CD4-positive, alpha-beta memory T cell (primary cell): ENCODE results near the gene RPSA. TPM values are rescaled to one million over a fixed set of nuclear protein-coding genes. Genes with fewer than 3 reads are reported as not detected.
"Not testable (repeated sequence)": the region's sequence is repeated elsewhere in the genome, so short reads cannot be mapped to it uniquely, and the experiment has no call there.

Source experiments
- CTCF ChIA-PET: fragments of 350-600 bp; sonication (Branson Sonifier 250); formaldehyde crosslinking; loops from one replicate; lab custom pipeline; 2021; ENCODE audit warnings: inconsistent platforms; ENCODE audit not compliant: partially characterized antibody; lab: Charles Lee
- POLR2A ChIA-PET: fragments of 350-600 bp; sonication (Branson Sonifier 250); formaldehyde crosslinking; loops from one replicate; lab custom pipeline; 2021; ENCODE audit not compliant: partially characterized antibody; lab: Charles Lee
- DNase-seq, 5 donors: peaks; one replicate each; pipeline versions ENCODE4 v3.0.0 to v3.0.0-alpha.2; 2020 to 2022; ENCODE audit warnings: mixed read lengths in 1 of 5
- H3K27ac ChIP-seq: one replicate; pipeline ENCODE4 v1.7.0; 2013; ENCODE audit warnings: low read depth, low read length
- H3K27me3 ChIP-seq: 2 replicates; pipeline ENCODE4 v1.7.0; 2013; ENCODE audit warnings: mild to moderate bottlenecking, low read length, moderate library complexity; ENCODE audit not compliant: insufficient read depth
- H3K36me3 ChIP-seq: 2 replicates; pipeline ENCODE4 v1.7.0; 2013; ENCODE audit warnings: mild to moderate bottlenecking, low read length, moderate library complexity; ENCODE audit not compliant: insufficient read depth
- H3K4me1 ChIP-seq: 2 replicates; pipeline ENCODE4 v1.7.0; 2013; ENCODE audit warnings: mild to moderate bottlenecking, low read length, moderate library complexity; ENCODE audit not compliant: insufficient read depth
- H3K4me3 ChIP-seq, 2 donors: one replicate each; pipeline ENCODE4 v1.7.0; 2013; ENCODE audit warnings: low read length in 2 of 2, mild to moderate bottlenecking in 1 of 2
- H3K9me3 ChIP-seq, 2 donors: one replicate each; pipeline ENCODE4 v1.7.0; 2013; ENCODE audit warnings: low read length in 2 of 2, control low read depth in 1 of 2; ENCODE audit not compliant: control insufficient read depth in 1 of 2
- H3K27ac Mint-ChIP-seq, 7 donors: one replicate each; pipeline ENCODE4 v1.8.0; 2020 to 2021; ENCODE audit warnings: mixed read lengths in 7 of 7, mild to moderate bottlenecking in 6 of 7, inconsistent platforms in 3 of 7, moderate library complexity in 3 of 7
- H3K27me3 Mint-ChIP-seq, 2 donors: one replicate each; pipeline ENCODE4 v1.8.0; 2020 to 2021; ENCODE audit warnings: mixed read lengths in 2 of 2
- H3K36me3 Mint-ChIP-seq, 2 donors: one replicate each; pipeline ENCODE4 v1.8.0; 2020 to 2021; ENCODE audit warnings: mixed read lengths in 2 of 2, inconsistent platforms in 1 of 2, mild to moderate bottlenecking in 1 of 2
- H3K4me1 Mint-ChIP-seq, 4 donors: one replicate each; pipeline ENCODE4 v1.8.0; 2020 to 2021; ENCODE audit warnings: mixed read lengths in 4 of 4, mild to moderate bottlenecking in 1 of 4
- H3K4me3 Mint-ChIP-seq, 8 donors: one replicate each; pipeline ENCODE4 v1.8.0; 2020 to 2021; ENCODE audit warnings: mixed read lengths in 8 of 8, mild to moderate bottlenecking in 7 of 8, moderate library complexity in 6 of 8, inconsistent platforms in 3 of 8
- H3K9me3 Mint-ChIP-seq, 8 donors: one replicate each; pipeline ENCODE4 v1.8.0; 2020 to 2021; ENCODE audit warnings: mixed read lengths in 8 of 8, mild to moderate bottlenecking in 5 of 8, inconsistent platforms in 3 of 8, moderate library complexity in 1 of 8
- intact Hi-C: fragments of 100-400 bp; cut with micrococcal nuclease; formaldehyde crosslinking; loops from one replicate; pipeline ENCODE4 v1.15.1; 2023
- polyA plus RNA-seq, 2 donors: library from polyadenylated mRNA; unstranded; fragments of 300-500 nt; fragmentation: Illumina TruSeq; gene quantifications; one replicate each; pipeline ENCODE4 v1.2.3, GENCODE V29; 2021
- total RNA-seq, 2 experiments: library from RNA; stranded (reverse); gene quantifications; one replicate each; pipeline ENCODE4 v1.2.3, GENCODE V29; 2021

RPSA gene
- total and polyA plus RNA-seq, 4 experiments from 2014 or later = 1,062 to 1,688 (median 1,447) TPM

GRCh38 chr3:39456159-39456558, 49.6 kb downstream of the RPSA start:
- no peak overlapping the region for H3K27ac Mint-ChIP-seq
- H3K36me3 ChIP-seq = no peaks in the 10 kb centered on the region
- H3K4me3 ChIP-seq = no peak overlapping the region
- H3K9me3 Mint-ChIP-seq = no peaks in the 10 kb centered on the region
- no peaks in the 10 kb centered on the region for H3K36me3 Mint-ChIP-seq
- no peak overlapping the region for H3K4me3 Mint-ChIP-seq
- H3K27me3 Mint-ChIP-seq = peaks cover 12 to 30% of the 10 kb centered on the region in 2 donors
- H3K27ac ChIP-seq = no peak overlapping the region
- intact Hi-C loops = no loop called here
- no peaks in the 10 kb centered on the region for H3K4me1 Mint-ChIP-seq
- POLR2A ChIA-PET = no interaction called here
- no peak for DNase-seq
- no peaks in the 10 kb centered on the region for H3K4me1 ChIP-seq
- H3K9me3 ChIP-seq = no peaks in the 10 kb centered on the region
- CTCF ChIA-PET = no interaction called here
- no peaks in the 10 kb centered on the region for H3K27me3 ChIP-seq

GRCh38 chr3:39457361-39457760, 50.8 kb downstream of the RPSA start:
- H3K9me3 ChIP-seq = no peaks in the 10 kb centered on the region
- DNase-seq = no peak
- H3K9me3 Mint-ChIP-seq = no peaks in the 10 kb centered on the region
- POLR2A ChIA-PET = no interaction called here
- H3K4me1 Mint-ChIP-seq = no peaks in the 10 kb centered on the region
- no peaks in the 10 kb centered on the region for H3K36me3 ChIP-seq
- H3K27me3 Mint-ChIP-seq = peaks cover 12 to 30% of the 10 kb centered on the region in 2 donors
- intact Hi-C loops = no loop called here
- no peaks in the 10 kb centered on the region for H3K36me3 Mint-ChIP-seq
- no peak overlapping the region for H3K4me3 ChIP-seq
- no peak overlapping the region for H3K27ac ChIP-seq
- CTCF ChIA-PET = interaction anchor here (1.7 kb wide), 1 partner anchor 10 kb away, joined by 11 read pairs; no protein-coding TSS in a partner anchor
- no peak overlapping the region for H3K4me3 Mint-ChIP-seq
- H3K27ac Mint-ChIP-seq = no peak overlapping the region
- no peaks in the 10 kb centered on the region for H3K4me1 ChIP-seq
- H3K27me3 ChIP-seq = no peaks in the 10 kb centered on the region

DNA sequence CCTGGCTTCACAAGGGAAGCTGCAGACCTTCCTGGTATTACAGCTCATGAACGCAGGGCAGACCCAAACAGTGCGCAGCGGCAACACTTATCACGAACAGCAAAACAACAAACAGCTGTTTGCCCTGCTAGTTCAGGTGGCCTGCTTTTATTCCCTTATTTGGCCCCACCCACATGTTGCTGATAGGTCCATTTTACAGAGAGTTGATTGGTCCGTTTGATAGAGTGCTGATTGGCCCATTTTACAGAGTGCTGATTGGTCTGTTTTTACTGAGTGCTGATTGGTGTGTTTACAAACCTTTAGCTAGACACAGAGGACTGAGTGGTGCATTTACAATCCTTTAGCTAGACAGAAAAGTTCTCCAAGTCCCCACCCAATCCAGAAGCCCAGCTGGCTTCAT, 52.1 kb downstream of the RPSA start:
- H3K4me3 Mint-ChIP-seq, H3K27ac Mint-ChIP-seq, H3K27ac ChIP-seq, H3K27me3 ChIP-seq, H3K4me1 Mint-ChIP-seq, H3K9me3 ChIP-seq, DNase-seq, POLR2A ChIA-PET, H3K36me3 ChIP-seq, H3K4me1 ChIP-seq, H3K9me3 Mint-ChIP-seq, H3K4me3 ChIP-seq, H3K36me3 Mint-ChIP-seq, intact Hi-C loops: not testable (repeated sequence)
- H3K27me3 Mint-ChIP-seq = peaks cover 12 to 25% of the 10 kb centered on the region in 2 donors
- CTCF ChIA-PET = interaction anchor here (1.2 to 1.7 kb wide), 2 partner anchors 10 to 11 kb away, joined by 3 to 11 read pairs; no protein-coding TSS in a partner anchor

- Histone ChIP-seq H3K36me3 (no peaks in the 10 kb centered on the region), H3K4me3 (no peak overlapping the region), H3K27ac (no peak overlapping the region), H3K4me1 (no peaks in the 10 kb centered on the region), H3K27me3 (no peaks in the 10 kb centered on the region), H3K9me3 (no peaks in the 10 kb centered on the region)
- POLR2A ChIA-PET = no interaction called here
- no peak for DNase-seq
- Mint-ChIP-seq H3K27ac (peak overlapping the region in 1 of 7 donors; percentile 10), H3K36me3 (no peaks in the 10 kb centered on the region), H3K27me3 (peaks cover 8 to 17% of the 10 kb centered on the region in 2 donors), H3K9me3 (no peaks in the 10 kb centered on the region), H3K4me1 (no peaks in the 10 kb centered on the region), H3K4me3 (no peak overlapping the region)
- intact Hi-C loops = no loop called here
- CTCF ChIA-PET = no interaction called here
Measured at GRCh38 chr3:39460677-39461076, 54.2 kb downstream of the RPSA start.

Other genes with a start within 250 kb of the RPSA start
- gene XIRP1, start 214.1 kb upstream of the RPSA start, total RNA-seq = not detected
- gene XIRP1, start 214.1 kb upstream of the RPSA start, polyA plus RNA-seq = under 1 TPM in 1 of 2 donors, not detected in 1; 0.03 TPM
- under 1 TPM; 0.29 to 0.33 TPM for gene CX3CR1, start 126.7 kb upstream of the RPSA start, total RNA-seq
- 1 to 10 TPM; 1.6 to 3.7 TPM for gene CX3CR1, start 126.7 kb upstream of the RPSA start, polyA plus RNA-seq
- 1 to 10 TPM; 5.3 to 6.9 TPM for gene CCR8, start 77.0 kb upstream of the RPSA start, total RNA-seq
- gene CCR8, start 77.0 kb upstream of the RPSA start, polyA plus RNA-seq = 10 to 100 TPM in 1 of 2 donors, 1 to 10 TPM in 1; 5.6 to 12.3 TPM
- gene SLC25A38, start 23.4 kb upstream of the RPSA start, total RNA-seq = 10 to 100 TPM; 46.0 to 53.5 TPM
- gene SLC25A38, start 23.4 kb upstream of the RPSA start, polyA plus RNA-seq = 10 to 100 TPM; 44.5 to 55.5 TPM
- not detected for gene MOBP, start 61.0 kb downstream of the RPSA start, total RNA-seq
- not detected for gene MOBP, start 61.0 kb downstream of the RPSA start, polyA plus RNA-seq